CD4-positive, alpha-beta memory T cell (primary cell): ENCODE measurements around the gene CBL. TPM values are rescaled to one million over a fixed set of nuclear protein-coding genes. Genes with fewer than 3 reads are reported as not detected.
"Not testable (repeated sequence)": the region's sequence is repeated elsewhere in the genome, so short reads cannot be mapped to it uniquely, and the experiment has no call there.

Experiments used
- CTCF ChIA-PET: fragments of 350-600 bp; sonication (Branson Sonifier 250); formaldehyde crosslinking; loops from one replicate; lab custom pipeline; 2021; ENCODE audit warnings: inconsistent platforms; ENCODE audit not compliant: partially characterized antibody; lab: Charles Lee
- POLR2A ChIA-PET: fragments of 350-600 bp; sonication (Branson Sonifier 250); formaldehyde crosslinking; loops from one replicate; lab custom pipeline; 2021; ENCODE audit not compliant: partially characterized antibody; lab: Charles Lee
- DNase-seq, 5 donors: peaks; one replicate each; pipeline versions ENCODE4 v3.0.0 to v3.0.0-alpha.2; 2020 to 2022; ENCODE audit warnings: mixed read lengths in 1 of 5
- H3K27ac ChIP-seq: one replicate; pipeline ENCODE4 v1.7.0; 2013; ENCODE audit warnings: low read depth, low read length
- H3K27me3 ChIP-seq: 2 replicates; pipeline ENCODE4 v1.7.0; 2013; ENCODE audit warnings: mild to moderate bottlenecking, low read length, moderate library complexity; ENCODE audit not compliant: insufficient read depth
- H3K36me3 ChIP-seq: 2 replicates; pipeline ENCODE4 v1.7.0; 2013; ENCODE audit warnings: mild to moderate bottlenecking, low read length, moderate library complexity; ENCODE audit not compliant: insufficient read depth
- H3K4me1 ChIP-seq: 2 replicates; pipeline ENCODE4 v1.7.0; 2013; ENCODE audit warnings: mild to moderate bottlenecking, low read length, moderate library complexity; ENCODE audit not compliant: insufficient read depth
- H3K4me3 ChIP-seq, 2 donors: one replicate each; pipeline ENCODE4 v1.7.0; 2013; ENCODE audit warnings: low read length in 2 of 2, mild to moderate bottlenecking in 1 of 2
- H3K9me3 ChIP-seq, 2 donors: one replicate each; pipeline ENCODE4 v1.7.0; 2013; ENCODE audit warnings: low read length in 2 of 2, control low read depth in 1 of 2; ENCODE audit not compliant: control insufficient read depth in 1 of 2
- H3K27ac Mint-ChIP-seq, 7 donors: one replicate each; pipeline ENCODE4 v1.8.0; 2020 to 2021; ENCODE audit warnings: mixed read lengths in 7 of 7, mild to moderate bottlenecking in 6 of 7, inconsistent platforms in 3 of 7, moderate library complexity in 3 of 7
- H3K27me3 Mint-ChIP-seq, 2 donors: one replicate each; pipeline ENCODE4 v1.8.0; 2020 to 2021; ENCODE audit warnings: mixed read lengths in 2 of 2
- H3K36me3 Mint-ChIP-seq, 2 donors: one replicate each; pipeline ENCODE4 v1.8.0; 2020 to 2021; ENCODE audit warnings: mixed read lengths in 2 of 2, inconsistent platforms in 1 of 2, mild to moderate bottlenecking in 1 of 2
- H3K4me1 Mint-ChIP-seq, 4 donors: one replicate each; pipeline ENCODE4 v1.8.0; 2020 to 2021; ENCODE audit warnings: mixed read lengths in 4 of 4, mild to moderate bottlenecking in 1 of 4
- H3K4me3 Mint-ChIP-seq, 8 donors: one replicate each; pipeline ENCODE4 v1.8.0; 2020 to 2021; ENCODE audit warnings: mixed read lengths in 8 of 8, mild to moderate bottlenecking in 7 of 8, moderate library complexity in 6 of 8, inconsistent platforms in 3 of 8
- H3K9me3 Mint-ChIP-seq, 8 donors: one replicate each; pipeline ENCODE4 v1.8.0; 2020 to 2021; ENCODE audit warnings: mixed read lengths in 8 of 8, mild to moderate bottlenecking in 5 of 8, inconsistent platforms in 3 of 8, moderate library complexity in 1 of 8
- intact Hi-C: fragments of 100-400 bp; cut with micrococcal nuclease; formaldehyde crosslinking; loops from one replicate; pipeline ENCODE4 v1.15.1; 2023
- polyA plus RNA-seq, 2 donors: library from polyadenylated mRNA; unstranded; fragments of 300-500 nt; fragmentation: Illumina TruSeq; gene quantifications; one replicate each; pipeline ENCODE4 v1.2.3, GENCODE V29; 2021
- total RNA-seq, 2 experiments: library from RNA; stranded (reverse); gene quantifications; one replicate each; pipeline ENCODE4 v1.2.3, GENCODE V29; 2021

CBL gene
- total and polyA plus RNA-seq, 4 experiments from 2014 or later, result 3.6 to 39.8 (median 27.6) TPM

- Histone ChIP-seq H3K27ac (no peak overlapping the region), H3K36me3 (no peaks in the 10 kb centered on the region), H3K4me3 (no peak overlapping the region), H3K27me3 (no peaks in the 10 kb centered on the region), H3K9me3 (no peaks in the 10 kb centered on the region), H3K4me1 (no peaks in the 10 kb centered on the region)
- ChIA-PET POLR2A (interaction anchor here (1.1 to 1.4 kb wide), 4 partner anchors 11 to 148 kb away, joined by 3 to 7 read pairs (median 4); partner anchors contain the start of gene CBL), CTCF (interaction anchor here (0.9 to 3.3 kb wide), 25 partner anchors 10 to 133 kb away, joined by 3 to 32 read pairs (median 6); partner anchors contain the start of genes CBL, HINFP, HMBS and NLRX1)
- no peak for DNase-seq
- Mint-ChIP-seq H3K27me3 (peaks cover 0 to 1% of the 10 kb centered on the region in 2 donors), H3K4me3 (no peak overlapping the region), H3K4me1 (peaks cover 0 to 6% (median 3%) of the 10 kb centered on the region in 4 donors), H3K36me3 (no peaks in the 10 kb centered on the region), H3K9me3 (no peaks in the 10 kb centered on the region), H3K27ac (peak overlapping the region in 1 of 7 donors; percentile 42)
- intact Hi-C loops, result loop anchor here (2.0 to 10.0 kb wide), 6 partner anchors 51 to 289 kb away; partner anchors contain the start of genes ABCG4 and HYOU1
These were observed 10.5 kb upstream of the CBL start for GRCh38 chr11:119195680-119196079.

- peak overlapping the region in 1 of 8 donors; percentile 47 for H3K4me3 Mint-ChIP-seq
- H3K27ac Mint-ChIP-seq, result peak overlapping the region in 1 of 7 donors; percentile 43
These were observed 9.2 kb upstream of the CBL start for GRCh38 chr11:119196833-119197483.

GRCh38 chr11:119198925-119199324 lies 7.2 kb upstream of the CBL start:
- no peak for DNase-seq
- ChIA-PET POLR2A (no interaction called here), CTCF (interaction anchor here (0.7 to 3.3 kb wide), 4 partner anchors 18 to 192 kb away, joined by 3 to 32 read pairs (median 3); partner anchors contain the start of gene NLRX1)
- Mint-ChIP-seq H3K4me1 (peaks cover 0 to 6% (median 3%) of the 10 kb centered on the region in 4 donors), H3K4me3 (no peak overlapping the region), H3K27me3 (peaks cover 0 to 1% of the 10 kb centered on the region in 2 donors), H3K27ac (no peak overlapping the region), H3K36me3 (no peaks in the 10 kb centered on the region), H3K9me3 (no peaks in the 10 kb centered on the region)
- no peak overlapping the region for H3K4me3 ChIP-seq
- H3K27ac ChIP-seq, result no peak overlapping the region
- intact Hi-C loops, result loop anchor here (10.0 kb wide), 1 partner anchor 54 kb away; the partner anchor contains the start of gene ABCG4
- H3K36me3 ChIP-seq, result no peaks in the 10 kb centered on the region
- H3K27me3 ChIP-seq, result no peaks in the 10 kb centered on the region
- H3K9me3 ChIP-seq, result no peaks in the 10 kb centered on the region
- no peaks in the 10 kb centered on the region for H3K4me1 ChIP-seq

More at GRCh38 chr11:119196833-119197483, 9.2 kb upstream of the CBL start:
- no peaks in the 10 kb centered on the region for H3K9me3 ChIP-seq
- intact Hi-C loops, result loop anchor here (1.0 to 10.0 kb wide), 9 partner anchors 29 to 290 kb away; partner anchors contain the start of genes ABCG4, HYOU1 and NLRX1
- H3K27ac ChIP-seq, result no peak overlapping the region
- Mint-ChIP-seq H3K9me3 (no peaks in the 10 kb centered on the region), H3K4me1 (peaks cover 0 to 6% (median 3%) of the 10 kb centered on the region in 4 donors), H3K36me3 (no peaks in the 10 kb centered on the region), H3K27me3 (peaks cover 0 to 1% of the 10 kb centered on the region in 2 donors)
- no peaks in the 10 kb centered on the region for H3K27me3 ChIP-seq
- ChIA-PET CTCF (interaction anchor here (0.7 to 3.3 kb wide), 39 partner anchors 9 to 178 kb away, joined by 3 to 32 read pairs (median 5); partner anchors contain the start of genes C2CD2L, CBL, HINFP and HMBS), POLR2A (interaction anchor here (0.7 to 1.6 kb wide), 9 partner anchors 9 to 199 kb away, joined by 3 to 10 read pairs (median 3); partner anchors contain the start of genes C2CD2L, CBL, DPAGT1 and RPS25)
- peak; percentile 73 to 79 (median 76) for DNase-seq
- no peaks in the 10 kb centered on the region for H3K36me3 ChIP-seq
- H3K4me1 ChIP-seq, result no peaks in the 10 kb centered on the region
- no peak overlapping the region for H3K4me3 ChIP-seq

- ChIA-PET POLR2A (interaction anchor here (0.6 to 1.4 kb wide), 2 partner anchors 86 to 107 kb away, joined by 3 to 8 read pairs; a partner anchor contains a TSS), CTCF (interaction anchor here (1.7 to 1.9 kb wide), 3 partner anchors 32 to 123 kb away, joined by 4 to 6 read pairs (median 5); partner anchors contain the start of gene NLRX1)
- H3K27ac ChIP-seq, H3K27me3 ChIP-seq, H3K27me3 Mint-ChIP-seq, H3K9me3 ChIP-seq, H3K27ac Mint-ChIP-seq, intact Hi-C loops, DNase-seq, H3K4me1 ChIP-seq, H3K36me3 Mint-ChIP-seq, H3K4me3 ChIP-seq, H3K9me3 Mint-ChIP-seq, H3K36me3 ChIP-seq, H3K4me3 Mint-ChIP-seq: not testable (repeated sequence)
- H3K4me1 Mint-ChIP-seq, result peaks cover 5 to 18% (median 6%) of the 10 kb centered on the region in 4 donors
These were observed 4.9 kb upstream of the CBL start for GRCh38 chr11:119201236-119201635.

GRCh38 chr11:119202554-119202953 lies 3.6 kb upstream of the CBL start:
- peaks cover 0 to 5% of the 10 kb centered on the region in 2 donors for H3K36me3 Mint-ChIP-seq
- Histone ChIP-seq H3K4me3 (no peak overlapping the region), H3K36me3 (no peaks in the 10 kb centered on the region), H3K9me3 (no peaks in the 10 kb centered on the region), H3K27ac (no peak overlapping the region), H3K27me3 (no peaks in the 10 kb centered on the region), H3K4me1 (peaks cover 10% of the 10 kb centered on the region)
- peaks cover 5 to 22% (median 12%) of the 10 kb centered on the region in 4 donors for H3K4me1 Mint-ChIP-seq
- H3K27me3 Mint-ChIP-seq, result no peaks in the 10 kb centered on the region
- no peak overlapping the region for H3K27ac Mint-ChIP-seq
- ChIA-PET POLR2A (no interaction called here), CTCF (interaction anchor here (0.5 to 1.9 kb wide), 4 partner anchors 11 to 126 kb away, joined by 3 to 4 read pairs (median 4); partner anchors contain the start of gene NLRX1)
- no peak overlapping the region for H3K4me3 Mint-ChIP-seq
- intact Hi-C loops, result no loop called here
- DNase-seq, result no peak
- no peaks in the 10 kb centered on the region for H3K9me3 Mint-ChIP-seq

GRCh38 chr11:119204066-119204465 lies 2.1 kb upstream of the CBL start:
- H3K9me3 Mint-ChIP-seq, result no peaks in the 10 kb centered on the region
- Histone ChIP-seq H3K36me3 (no peaks in the 10 kb centered on the region), H3K4me3 (no peak overlapping the region), H3K9me3 (no peaks in the 10 kb centered on the region), H3K27ac (no peak overlapping the region), H3K27me3 (no peaks in the 10 kb centered on the region), H3K4me1 (peaks cover 25% of the 10 kb centered on the region)
- POLR2A ChIA-PET, result no interaction called here
- H3K36me3 Mint-ChIP-seq, result peaks cover 0 to 6% of the 10 kb centered on the region in 2 donors
- CTCF ChIA-PET, result interaction anchor here (0.8 to 4.9 kb wide), 7 partner anchors 12 to 118 kb away, joined by 3 to 79 read pairs (median 5); partner anchors contain the start of gene NLRX1
- H3K4me1 Mint-ChIP-seq, result peaks cover 11 to 37% (median 21%) of the 10 kb centered on the region in 4 donors
- no peak overlapping the region for H3K27ac Mint-ChIP-seq
- H3K4me3 Mint-ChIP-seq, result no peak overlapping the region
- intact Hi-C loops, result no loop called here
- H3K27me3 Mint-ChIP-seq, result no peaks in the 10 kb centered on the region
- no peak for DNase-seq
